GM18520 (cell line): ENCODE data around the gene CCDC192.
"Not testable (repeated sequence)": the region's sequence is repeated elsewhere in the genome, so short reads cannot be mapped to it uniquely, and the experiment has no call there.

Experiments used
- ATAC-seq: cut with Tn5 transposase; IDR thresholded peaks from one replicate; pipeline ENCODE4 v1.9.1; 2021; ENCODE audit not compliant: unreplicated experiment

The CCDC192 gene

DNA sequence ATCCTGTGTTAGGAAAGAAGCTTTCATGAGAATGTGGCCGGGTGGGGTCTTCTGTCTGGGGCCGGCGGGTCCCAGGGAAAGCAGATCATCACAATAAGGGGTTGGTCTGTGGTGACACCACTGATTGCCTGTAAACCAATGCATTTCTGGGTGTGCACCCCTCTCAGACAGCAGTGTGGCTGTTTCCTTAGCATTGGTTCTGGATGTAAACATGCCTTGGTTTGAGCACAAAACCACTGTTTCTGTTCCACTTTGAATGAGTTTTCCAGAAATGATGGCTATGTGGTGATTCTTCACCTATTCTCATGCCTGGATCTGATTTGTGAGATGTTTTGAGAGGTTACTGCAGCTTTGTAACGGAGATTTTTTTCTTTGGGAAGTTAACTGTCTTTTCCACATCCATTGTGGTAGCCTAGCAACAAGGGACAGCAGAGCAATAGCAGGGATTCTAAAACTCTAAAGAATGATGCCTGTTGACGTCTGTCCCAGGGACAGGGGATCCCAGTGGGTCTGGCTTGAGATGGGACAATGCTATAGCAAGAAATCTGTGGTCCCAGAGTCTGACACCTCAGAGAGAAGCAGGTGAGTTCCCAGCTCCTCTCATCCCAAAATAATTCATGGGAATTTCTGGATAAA is at the start of gene CCDC192:
CCDC192 (plus strand) TSS at position 466 of the 636 bp plus-strand sequence; CDS start at position 521, 55 bp downstream.
- no peak for ATAC-seq

GRCh38 chr5:127656825-127657224 is 46.4 kb upstream of the CCDC192 start:
- ATAC-seq: no peak

DNA sequence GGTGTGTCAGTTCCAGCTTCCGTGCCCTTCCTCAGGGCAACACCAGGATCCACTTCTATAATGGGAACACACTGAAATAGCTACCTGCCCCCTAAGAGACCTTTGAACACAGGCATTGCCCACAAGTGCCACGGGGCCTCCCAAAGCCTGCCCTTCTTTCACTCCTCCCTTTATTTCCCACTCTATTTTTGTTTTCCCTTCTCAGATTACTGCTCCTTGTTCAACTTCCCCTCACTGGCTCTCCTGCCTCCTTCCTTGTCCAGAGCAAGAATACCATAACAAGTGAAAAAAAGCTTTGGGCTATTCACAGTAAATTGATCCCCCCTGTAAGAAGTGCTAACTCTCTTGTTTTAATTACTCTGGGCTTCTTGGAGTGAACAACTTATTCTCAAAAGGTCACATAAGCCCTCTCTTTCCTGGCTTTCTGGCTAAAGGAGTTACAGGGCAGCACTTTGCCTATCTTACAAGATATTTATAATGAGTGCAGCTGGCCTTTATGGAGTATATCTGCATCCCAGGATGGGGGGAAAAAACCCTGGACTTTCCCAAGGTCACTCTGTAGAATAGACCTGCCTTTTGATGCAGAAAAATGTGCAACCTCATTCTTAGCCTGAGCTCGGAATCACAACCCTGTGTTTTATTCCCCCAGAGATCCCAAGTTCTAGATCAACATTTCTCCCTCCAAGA is 43.0 kb upstream of the CCDC192 start:
- no peak for ATAC-seq

GRCh38 chr5:127664093-127664492 is 39.1 kb upstream of the CCDC192 start:
- no peak for ATAC-seq

GRCh38 chr5:127665641-127666040 is 37.5 kb upstream of the CCDC192 start:
- ATAC-seq: no peak

DNA sequence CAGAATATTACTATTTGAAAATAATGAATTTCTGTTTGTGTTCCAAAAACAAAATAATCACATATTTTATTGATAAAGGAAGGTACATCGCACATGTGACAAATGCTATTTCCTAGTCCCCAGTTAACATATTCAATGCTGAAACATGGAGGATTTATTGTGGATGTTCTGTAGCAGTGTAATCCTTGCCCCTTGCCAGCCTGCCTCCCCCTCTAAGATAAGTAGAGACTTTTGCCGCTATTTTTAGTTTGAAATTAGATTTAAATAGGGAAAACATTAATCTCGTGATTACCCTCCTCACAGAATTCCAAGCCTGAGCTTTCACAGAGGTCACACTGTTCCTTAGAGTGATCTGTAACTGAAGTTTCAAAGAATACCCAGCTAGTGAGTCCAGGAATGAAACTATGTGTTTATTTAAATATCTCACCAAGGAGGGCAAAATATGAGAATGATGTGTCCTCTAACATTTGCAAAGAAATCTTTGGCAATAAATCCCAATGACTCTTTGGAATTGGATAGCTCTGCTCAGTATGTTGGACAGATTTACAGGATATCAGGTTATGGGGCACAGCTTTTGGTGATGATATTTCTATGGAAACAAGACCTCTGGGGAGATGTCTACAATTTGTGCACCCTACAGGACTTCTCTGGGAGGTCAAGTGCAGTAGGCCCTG is 37.0 kb upstream of the CCDC192 start:
- ATAC-seq: no peak

GRCh38 chr5:127667926-127668325 is 35.3 kb upstream of the CCDC192 start:
- no peak for ATAC-seq

DNA sequence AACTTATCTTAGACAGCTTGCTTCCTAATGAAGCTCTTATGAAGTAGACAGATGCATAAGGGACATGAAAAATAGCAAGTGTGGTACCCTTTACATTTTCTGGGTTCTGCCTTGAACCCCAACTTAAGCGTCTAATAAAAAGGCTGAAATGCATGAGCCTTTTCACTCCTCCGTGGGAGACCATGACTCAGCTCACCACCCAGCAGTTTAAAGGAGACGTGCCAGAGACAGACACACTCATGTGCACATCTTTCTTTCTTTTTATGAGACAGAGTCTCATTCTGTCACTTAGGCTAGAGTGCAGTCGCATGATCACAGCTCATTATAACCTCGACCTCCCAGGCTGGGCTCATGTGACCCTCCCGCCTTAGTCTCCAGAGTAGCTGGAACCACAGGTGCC is 32.0 kb upstream of the CCDC192 start:
- no peak for ATAC-seq

DNA sequence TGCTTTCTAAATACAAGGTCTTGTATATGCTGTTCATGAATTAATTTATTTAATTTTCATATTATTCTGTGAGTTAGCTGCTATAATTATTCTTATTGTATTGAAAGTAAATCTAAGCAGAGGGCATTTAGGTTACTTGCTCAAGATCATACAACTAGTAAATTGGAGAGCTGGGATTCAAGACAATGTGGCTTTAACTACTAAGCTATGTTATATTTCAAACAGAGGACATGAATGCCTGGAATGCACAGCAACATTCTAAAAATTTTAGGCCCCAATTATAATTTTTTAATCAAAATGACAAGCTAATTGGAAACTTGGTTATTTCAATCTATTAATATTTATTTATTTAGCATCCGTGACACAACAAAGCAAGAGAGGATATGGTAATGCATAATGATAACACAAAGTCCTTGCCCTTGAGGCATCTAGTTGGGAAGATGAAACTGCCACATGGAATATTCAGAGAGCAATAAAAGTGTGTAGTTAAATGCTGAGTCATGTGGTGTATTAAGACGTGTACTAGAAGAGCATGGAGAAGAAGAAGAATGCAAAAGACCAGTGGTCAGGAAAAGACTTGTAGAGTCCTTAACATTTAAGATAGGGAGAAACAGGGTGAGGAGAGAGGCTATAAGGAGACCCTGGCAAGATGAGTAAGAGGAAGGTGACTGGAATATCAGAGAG is 29.9 kb upstream of the CCDC192 start:
- no peak for ATAC-seq

- not testable (repeated sequence) for ATAC-seq
Observed at GRCh38 chr5:127676951-127677350, 26.2 kb upstream of the CCDC192 start.

DNA sequence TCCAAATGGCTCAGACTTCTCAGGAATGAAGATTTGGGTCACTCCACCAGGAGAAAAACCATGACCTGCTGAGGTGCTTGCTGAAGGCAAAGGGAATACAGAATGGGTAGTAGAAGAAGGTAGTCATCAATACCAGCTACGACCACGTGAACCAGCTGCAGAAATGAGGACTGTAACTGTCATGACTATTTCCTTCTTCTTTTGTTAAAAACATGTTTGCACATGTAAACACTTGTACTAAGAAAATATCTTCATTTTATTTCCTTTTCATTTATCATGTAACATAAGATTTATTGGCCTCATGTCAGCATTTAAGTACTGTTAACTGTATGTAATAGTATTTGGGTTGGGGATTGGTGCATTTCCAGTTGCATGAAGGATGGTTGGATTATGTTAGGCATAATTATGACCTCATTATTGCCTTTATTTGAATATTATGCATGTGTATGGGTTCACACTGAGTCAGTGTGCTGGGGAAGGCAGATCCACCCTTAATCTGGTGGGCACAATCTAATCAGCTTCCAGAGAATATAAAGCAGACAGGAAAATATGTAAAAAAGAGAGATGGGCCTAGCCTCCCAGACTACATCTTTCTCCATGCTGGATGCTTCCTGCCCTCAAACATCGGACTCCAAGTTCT is 23.4 kb upstream of the CCDC192 start:
- not testable (repeated sequence) for ATAC-seq

DNA sequence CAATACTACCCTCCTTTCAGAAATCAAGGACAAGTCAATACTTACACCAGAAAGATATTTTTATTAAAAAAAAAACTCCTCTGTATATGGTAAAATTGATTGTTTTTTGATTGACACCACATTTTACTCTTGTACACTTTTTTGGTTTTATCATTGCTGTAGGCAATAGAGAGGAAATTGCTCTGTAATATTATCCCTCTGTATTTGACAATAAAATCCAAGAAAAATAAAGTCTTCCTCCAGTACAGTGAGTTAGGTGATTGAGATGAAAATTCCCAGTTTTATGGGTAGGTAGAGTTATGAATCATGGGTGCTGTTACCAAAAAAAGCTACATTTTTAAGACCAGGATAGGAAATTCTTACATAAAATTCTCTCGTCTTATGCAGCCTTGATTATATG is 22.6 kb upstream of the CCDC192 start:
- no peak for ATAC-seq

GRCh38 chr5:127683008-127683407 is 20.2 kb upstream of the CCDC192 start:
- ATAC-seq: no peak

- no peak for ATAC-seq
Observed at GRCh38 chr5:127684726-127685467, 18.3 kb upstream of the CCDC192 start.

- no peak for ATAC-seq
Observed at GRCh38 chr5:127685662-127686061, 17.5 kb upstream of the CCDC192 start.

DNA sequence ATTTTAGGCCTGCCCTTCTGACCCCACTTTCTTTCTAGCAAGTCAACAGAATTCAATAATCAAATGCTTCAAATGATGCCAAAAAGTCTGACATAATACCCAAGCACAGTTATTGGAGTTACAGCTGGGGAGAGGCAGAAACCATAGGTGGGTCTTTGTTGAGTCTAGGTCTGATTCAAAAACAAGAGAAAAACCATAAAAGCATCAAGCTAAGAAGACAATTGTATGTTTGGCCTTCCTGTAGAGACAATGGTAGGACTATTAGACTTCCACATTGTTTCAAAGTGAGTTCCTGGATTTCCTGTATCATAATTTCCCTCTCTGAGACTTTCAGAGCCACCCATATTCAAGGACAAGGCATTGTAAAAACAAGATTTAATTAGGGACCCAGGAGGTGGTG is 16.8 kb upstream of the CCDC192 start:
- no peak for ATAC-seq

DNA sequence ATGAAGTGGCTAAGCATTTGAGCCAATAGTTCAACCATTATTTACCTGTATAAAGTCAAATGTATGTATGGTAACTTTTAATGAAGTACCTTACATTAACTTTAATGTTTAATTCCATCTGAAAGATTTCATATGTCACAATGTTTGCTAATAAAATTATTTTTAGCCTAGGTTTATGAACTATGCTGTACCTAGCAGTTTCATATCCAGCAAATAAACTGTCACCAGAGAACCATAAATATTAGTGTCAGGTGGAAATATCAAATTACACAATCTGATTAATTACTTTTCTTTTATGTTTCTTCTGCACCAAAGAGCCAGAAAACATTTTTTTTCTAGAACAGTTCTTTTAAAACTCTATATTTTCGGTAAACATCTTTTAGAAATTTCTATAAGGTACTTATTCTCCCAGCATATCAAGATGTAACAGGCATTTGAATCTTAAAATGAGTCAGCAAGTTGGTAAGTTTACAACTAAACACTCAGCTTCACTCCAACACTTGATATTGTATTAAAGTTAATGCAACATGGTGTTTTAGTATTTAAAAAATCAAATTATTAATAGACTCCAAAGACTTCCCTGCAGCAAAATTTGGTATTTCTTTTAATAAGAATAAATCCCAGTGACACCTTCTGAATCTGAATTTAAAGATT is 8.5 kb upstream of the CCDC192 start:
- ATAC-seq: no peak

GRCh38 chr5:127695346-127695745 is 7.8 kb upstream of the CCDC192 start:
- ATAC-seq: no peak

DNA sequence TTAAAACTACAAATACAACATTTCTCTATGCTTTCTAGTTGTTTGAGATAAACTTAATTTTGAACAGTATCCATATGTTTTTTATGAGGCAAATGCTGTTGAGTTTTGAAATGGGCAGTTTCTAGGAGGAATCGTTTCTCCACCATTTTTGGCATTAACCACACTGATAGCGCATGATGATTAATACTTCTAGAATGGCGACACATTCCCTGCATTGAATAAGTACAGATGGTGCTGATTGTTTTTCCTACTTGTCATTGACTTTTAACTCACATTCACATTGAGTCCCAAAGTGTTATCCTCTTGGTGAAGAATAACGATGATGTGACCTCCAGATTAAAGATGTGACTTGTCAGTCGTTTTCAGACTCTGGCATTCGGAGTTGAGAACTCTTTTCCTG is 6.5 kb upstream of the CCDC192 start:
- no peak for ATAC-seq
